ENCODE data around the gene SHF.

SHF gene

DNA sequence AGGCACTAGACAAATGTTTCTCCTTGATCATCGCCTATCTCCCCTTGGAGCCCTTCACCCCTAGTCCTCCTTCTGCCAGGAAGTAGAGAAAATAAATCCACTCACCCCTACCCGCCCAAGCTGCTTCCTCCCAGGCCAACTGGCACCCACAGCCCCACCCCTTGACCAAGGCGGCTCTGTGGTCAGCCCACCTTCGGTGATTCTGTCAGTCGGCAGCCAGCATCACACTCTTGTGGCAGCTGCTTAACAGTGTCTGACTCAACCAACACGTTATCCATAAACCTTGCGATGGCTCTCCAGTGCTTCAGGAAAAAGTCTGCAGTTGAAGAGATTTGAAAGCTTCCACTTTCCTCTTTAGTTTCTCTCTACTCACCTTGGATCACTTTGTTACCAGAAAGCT is 7.6 kb downstream of the SHF start:
- in situ Hi-C loops (cut with HindIII; ENCODE audit: low sequenced_read_pairs), result no loop called here
- H3K4me3 ChIP-seq (ENCODE audit: low read depth, low read length), result no peak overlapping the region
- TF ChIP-seq, protein P1, sequence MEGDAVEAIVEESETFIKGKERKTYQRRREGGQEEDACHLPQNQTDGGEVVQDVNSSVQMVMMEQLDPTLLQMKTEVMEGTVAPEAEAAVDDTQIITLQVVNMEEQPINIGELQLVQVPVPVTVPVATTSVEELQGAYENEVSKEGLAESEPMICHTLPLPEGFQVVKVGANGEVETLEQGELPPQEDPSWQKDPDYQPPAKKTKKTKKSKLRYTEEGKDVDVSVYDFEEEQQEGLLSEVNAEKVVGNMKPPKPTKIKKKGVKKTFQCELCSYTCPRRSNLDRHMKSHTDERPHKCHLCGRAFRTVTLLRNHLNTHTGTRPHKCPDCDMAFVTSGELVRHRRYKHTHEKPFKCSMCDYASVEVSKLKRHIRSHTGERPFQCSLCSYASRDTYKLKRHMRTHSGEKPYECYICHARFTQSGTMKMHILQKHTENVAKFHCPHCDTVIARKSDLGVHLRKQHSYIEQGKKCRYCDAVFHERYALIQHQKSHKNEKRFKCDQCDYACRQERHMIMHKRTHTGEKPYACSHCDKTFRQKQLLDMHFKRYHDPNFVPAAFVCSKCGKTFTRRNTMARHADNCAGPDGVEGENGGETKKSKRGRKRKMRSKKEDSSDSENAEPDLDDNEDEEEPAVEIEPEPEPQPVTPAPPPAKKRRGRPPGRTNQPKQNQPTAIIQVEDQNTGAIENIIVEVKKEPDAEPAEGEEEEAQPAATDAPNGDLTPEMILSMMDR (IDR thresholded peaks at IDR 0.05; ENCODE audit: low read depth, low read length, missing control alignments), result no peak
- peak; percentile 11 for DNase-seq (ENCODE audit: low read depth)

DNA sequence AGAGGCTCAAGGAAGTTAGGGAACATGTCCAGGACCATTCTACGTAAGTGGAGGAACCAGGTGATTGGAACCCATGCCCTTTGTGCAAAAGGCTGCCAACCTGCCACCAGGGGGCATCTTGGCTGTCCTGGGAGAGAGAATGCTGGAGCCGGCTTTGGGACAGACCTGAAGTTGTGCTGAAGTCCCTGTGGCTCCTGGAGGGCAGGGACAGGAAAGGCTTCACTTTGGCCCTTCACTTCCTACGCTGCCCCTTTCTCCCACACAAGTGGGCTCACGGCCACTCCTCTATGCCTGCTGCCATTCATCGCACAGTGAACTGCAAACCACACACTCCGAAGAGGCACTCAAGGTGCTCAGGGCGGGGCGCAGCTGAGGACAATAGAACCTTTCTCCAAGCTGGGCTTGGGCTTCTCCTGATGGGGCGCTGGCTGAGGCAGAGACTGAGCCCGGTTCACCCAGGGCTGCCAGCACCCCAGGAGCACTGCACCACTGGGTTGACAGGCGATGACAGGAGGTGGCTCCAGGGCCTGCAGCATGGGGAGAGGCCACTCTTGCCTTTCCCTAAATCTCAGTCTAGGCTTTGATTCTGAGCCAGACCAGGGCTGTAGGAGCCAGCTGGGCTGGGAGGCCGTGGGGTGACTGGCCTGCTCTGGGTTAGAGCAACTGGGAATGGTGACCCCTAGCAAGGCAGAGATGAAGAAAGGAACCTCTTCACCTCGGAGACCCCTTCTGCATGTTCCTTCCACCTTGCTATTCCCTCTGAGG is 8.4 kb downstream of the SHF start:
- H3K4me3 ChIP-seq (ENCODE audit: low read depth, low read length), result no peak overlapping the region
- TF ChIP-seq, protein P1 (IDR thresholded peaks at IDR 0.05; ENCODE audit: low read depth, low read length, missing control alignments), result peak; percentile 36
- no peak for DNase-seq (ENCODE audit: low read depth)
- in situ Hi-C loops (cut with HindIII; ENCODE audit: low sequenced_read_pairs), result no loop called here

DNA sequence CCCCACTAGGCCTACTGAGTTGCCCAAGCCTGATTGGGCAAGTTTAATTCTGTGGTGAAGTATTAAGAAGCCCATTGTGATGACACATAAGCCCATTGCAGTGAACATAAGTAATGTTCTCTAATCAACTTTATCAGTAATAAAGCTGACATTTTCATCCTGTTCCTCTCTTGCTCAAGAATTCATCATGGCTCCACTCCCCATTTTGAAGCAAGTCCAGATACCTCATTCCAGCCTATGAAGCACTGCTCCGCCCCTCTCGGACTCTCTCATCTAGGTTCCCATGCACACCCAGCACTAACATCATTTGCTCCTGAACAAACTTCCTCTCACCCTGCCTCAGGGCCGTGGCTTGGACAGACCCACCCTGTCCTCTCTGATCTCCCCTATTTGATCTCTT is 10.5 kb downstream of the SHF start:
- TF ChIP-seq, protein P1 (IDR thresholded peaks at IDR 0.05; ENCODE audit: low read depth, low read length, missing control alignments), result no peak
- no peak for DNase-seq (ENCODE audit: low read depth)
- H3K4me3 ChIP-seq (ENCODE audit: low read depth, low read length), result no peak overlapping the region
- in situ Hi-C loops (cut with HindIII; ENCODE audit: low sequenced_read_pairs), result no loop called here

DNA sequence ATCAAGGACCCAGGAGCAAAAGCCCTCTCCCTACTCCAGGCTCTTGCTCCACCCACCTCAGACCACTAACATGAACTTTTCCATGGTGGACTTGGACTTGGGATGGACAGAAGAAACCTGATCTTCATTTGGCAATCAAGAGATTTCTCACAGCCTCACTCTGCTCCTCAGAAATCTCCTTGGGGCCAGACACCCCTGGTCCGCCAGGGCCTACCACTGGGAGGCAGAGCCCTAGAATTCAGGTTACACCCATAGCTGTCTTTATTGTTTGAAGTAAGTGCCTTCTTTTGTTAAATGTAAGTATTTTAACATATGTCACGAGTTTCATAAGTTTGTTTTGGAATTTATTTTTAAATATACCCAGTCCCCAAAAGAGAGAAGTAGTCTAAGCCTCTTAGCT is 13.2 kb downstream of the SHF start:
- no peak for DNase-seq (ENCODE audit: low read depth)
- TF ChIP-seq, protein P1 (IDR thresholded peaks at IDR 0.05; ENCODE audit: low read depth, low read length, missing control alignments), result no peak
- H3K4me3 ChIP-seq (ENCODE audit: low read depth, low read length), result no peak overlapping the region
- in situ Hi-C loops (cut with HindIII; ENCODE audit: low sequenced_read_pairs), result no loop called here

DNA sequence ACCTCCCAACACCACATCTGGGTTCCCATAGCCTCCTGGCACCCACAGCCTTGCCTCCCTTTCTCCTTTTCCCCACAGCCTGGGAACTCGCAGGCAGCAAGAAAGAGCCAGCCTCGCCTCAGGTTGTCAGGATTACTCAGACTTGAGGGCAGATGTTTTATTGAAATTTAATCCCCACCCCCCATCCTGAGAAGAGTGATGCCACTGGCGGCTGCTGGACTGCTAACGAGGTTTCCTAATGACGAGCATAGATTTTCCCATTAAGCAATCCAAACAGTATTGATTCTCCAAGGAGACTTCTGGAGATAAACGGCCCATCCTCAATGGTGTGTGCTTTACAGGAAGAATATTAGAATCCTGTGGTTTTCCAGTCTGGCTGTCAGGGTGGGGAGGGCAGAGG is 13.7 kb downstream of the SHF start:
- no peak for DNase-seq (ENCODE audit: low read depth)
- H3K4me3 ChIP-seq (ENCODE audit: low read depth, low read length), result no peak overlapping the region
- in situ Hi-C loops (cut with HindIII; ENCODE audit: low sequenced_read_pairs), result no loop called here
- TF ChIP-seq, protein P1 (IDR thresholded peaks at IDR 0.05; ENCODE audit: low read depth, low read length, missing control alignments), result no peak

DNA sequence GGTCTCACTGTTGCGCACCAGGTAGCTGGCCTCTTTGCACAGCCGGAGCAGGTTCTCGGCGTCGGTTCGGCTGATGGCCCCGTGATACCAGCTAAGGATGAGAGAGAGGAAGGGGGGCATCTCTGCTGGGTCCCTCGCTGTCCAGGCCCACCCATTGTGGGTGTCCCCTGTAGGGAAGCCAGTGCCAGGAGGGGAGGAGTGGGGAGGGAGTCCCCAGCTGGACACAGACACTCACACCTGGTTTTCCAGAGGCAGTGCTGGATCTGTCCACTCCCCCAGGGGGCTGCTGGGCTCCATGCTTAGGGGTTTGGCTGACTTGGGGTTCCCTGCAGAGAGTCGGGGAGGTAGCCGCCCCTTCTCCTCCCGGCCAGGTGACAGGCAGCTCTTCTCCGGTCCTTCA is 15.9 kb downstream of the SHF start:
- no peak overlapping the region for H3K4me3 ChIP-seq (ENCODE audit: low read depth, low read length)
- in situ Hi-C loops (cut with HindIII; ENCODE audit: low sequenced_read_pairs), result no loop called here
- TF ChIP-seq, protein P1 (IDR thresholded peaks at IDR 0.05; ENCODE audit: low read depth, low read length, missing control alignments), result no peak
- no peak for DNase-seq (ENCODE audit: low read depth)
